Activated T-helper 1 cell treated with Interleukin-2 at 50 U/mL for 16 hours (primary cell): ENCODE measurements around the gene KDM5B.

Experiments
- DNase-seq: peaks from one replicate; pipeline ENCODE4 v3.0.0-alpha.2; 2020; ENCODE audit warnings: low read depth

KDM5B gene

DNA sequence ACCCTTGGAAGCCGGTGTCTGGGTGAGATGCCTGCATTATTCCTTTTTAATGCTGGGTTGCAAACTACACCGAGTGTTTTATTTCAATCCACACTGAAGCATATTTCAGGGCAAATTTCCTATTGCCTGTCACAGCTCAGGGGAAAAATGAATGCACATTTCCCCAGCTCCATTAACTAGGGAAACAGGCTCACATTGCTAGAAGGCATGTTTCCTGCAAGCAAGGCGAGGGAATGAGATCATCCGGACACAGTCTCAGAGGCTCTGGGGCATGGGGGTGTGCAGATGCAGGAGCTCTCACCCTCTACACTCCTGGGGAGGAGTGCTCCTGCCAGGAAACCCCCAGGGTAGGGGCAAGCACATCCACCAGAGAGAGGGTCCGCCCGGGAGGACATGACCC lies 122.6 kb downstream of the KDM5B start:
- DNase-seq = no peak

DNA sequence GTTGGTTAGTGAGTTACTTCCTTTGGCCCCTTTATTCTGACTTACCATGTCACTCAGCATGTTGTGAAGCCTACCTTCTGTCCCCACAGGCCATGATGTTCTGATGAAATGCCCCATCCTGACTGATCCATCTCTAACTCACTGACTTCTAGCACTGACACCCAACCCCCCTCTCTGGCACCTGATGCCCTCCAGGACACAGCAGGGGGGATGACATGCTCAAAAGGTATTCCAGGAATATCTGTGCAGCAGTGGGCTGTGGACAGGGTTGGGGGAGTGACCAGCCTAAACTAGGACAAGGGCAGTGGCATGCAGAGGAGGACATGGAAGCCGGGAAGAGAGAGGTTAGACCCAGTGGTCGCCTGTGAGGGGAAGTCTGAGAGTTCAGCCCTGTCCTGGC lies 123.5 kb downstream of the KDM5B start:
- no peak for DNase-seq

DNA sequence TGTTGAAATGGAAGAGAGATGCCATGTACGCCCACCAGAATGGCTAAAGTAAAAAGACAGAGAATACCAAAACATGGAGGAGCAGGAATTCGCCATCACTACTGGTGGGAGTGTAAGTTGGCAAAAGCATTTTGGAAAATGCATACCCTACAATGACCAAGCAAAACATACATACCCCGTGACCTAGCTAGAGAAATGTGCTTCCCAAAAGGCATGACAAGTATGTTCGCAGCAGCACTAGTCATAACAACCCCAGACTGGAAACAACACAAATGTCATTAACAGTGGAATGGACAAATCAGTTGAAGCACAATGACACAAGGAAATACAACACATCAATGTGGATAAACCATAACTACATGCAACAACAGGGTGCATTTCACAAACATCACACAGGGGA lies 125.2 kb downstream of the KDM5B start:
- no peak for DNase-seq

DNA sequence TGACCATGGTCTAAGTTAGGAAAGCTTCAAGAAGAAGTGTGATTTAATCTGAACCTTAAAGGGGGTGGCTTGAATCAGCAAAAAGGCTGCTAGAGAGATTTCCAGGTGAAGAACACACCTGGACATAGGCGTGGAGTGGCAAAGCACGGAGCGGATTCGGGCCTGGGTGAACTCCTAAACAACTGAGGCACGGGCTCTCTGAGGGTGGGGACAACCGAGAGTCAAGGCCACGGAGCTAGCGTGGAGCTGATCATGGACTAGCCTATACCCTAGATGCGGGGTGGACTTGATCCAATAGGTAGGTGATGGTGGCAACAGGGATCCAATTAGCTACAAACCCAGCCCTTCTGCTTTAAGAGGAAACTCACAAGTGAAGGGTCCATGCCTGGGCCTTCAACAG lies 125.7 kb downstream of the KDM5B start:
- DNase-seq = no peak

DNA sequence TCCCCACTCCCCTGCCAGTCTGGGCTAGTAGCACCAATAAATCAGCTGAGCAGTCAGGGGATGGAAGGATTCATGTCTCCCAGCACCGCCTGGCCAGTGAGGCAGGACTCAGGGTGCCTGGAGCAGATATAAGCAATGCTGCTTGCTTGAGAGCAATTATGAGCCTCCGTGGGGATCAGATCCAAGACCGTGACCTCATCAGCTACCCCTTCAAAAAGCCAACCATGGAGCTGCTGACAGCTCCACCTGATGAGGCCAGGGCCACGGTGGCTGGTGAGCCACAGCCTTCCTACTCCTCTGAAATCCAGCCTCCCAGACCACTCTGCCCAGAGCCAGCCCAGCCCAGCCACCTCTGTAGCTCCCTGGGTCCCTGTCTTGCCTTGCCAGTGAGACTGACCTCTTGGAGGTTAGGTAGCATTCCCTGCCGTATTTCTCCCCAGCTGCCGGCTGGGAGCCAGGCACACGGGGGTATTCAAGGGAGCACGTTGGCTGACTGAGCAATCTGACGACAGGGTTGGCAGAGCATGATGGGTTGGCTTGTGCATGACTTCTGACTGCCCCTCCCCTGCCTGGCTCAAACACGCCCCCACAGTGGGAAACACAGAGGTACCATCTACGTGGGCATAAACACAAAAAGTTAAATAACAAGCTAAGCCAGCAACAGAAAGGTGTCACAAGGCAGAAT lies 126.3 kb downstream of the KDM5B start:
- DNase-seq = no peak

DNA sequence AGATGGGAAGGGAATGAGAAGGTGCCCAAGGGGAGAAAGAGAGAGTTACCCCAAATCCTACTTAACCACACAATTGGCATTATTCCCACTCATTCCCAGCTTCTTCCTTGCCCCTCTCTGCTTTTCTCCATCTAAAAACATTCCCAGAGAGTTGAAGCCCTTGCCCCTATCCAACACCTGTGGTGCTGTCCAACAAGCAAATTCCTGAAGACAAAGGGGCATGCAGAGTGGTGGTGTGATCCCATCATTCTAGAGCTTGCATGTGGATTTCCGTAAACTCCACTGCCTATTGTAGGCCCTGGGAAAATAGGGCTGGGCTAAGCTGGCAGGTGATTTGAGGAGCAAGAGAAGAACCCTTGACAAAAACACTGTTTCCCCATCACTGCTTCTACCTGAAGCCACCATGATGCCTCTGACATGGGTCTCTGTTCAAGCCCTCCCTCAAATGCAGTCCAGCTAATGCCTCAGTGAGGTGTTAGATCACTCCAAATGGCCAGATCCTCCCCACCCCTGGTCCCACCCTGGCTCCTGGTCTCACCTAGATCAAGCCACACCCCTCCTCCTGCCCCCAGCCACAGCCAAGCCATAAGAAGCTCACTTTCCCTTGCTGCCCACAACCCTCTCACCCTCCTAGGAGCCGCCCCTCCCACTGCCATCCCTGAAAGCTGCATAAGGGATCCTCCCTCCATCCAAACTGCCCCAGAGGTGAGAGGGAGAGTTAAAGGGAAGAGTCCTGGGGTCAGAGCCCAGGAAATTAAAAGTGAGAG lies 127.5 kb downstream of the KDM5B start:
- no peak for DNase-seq

DNA sequence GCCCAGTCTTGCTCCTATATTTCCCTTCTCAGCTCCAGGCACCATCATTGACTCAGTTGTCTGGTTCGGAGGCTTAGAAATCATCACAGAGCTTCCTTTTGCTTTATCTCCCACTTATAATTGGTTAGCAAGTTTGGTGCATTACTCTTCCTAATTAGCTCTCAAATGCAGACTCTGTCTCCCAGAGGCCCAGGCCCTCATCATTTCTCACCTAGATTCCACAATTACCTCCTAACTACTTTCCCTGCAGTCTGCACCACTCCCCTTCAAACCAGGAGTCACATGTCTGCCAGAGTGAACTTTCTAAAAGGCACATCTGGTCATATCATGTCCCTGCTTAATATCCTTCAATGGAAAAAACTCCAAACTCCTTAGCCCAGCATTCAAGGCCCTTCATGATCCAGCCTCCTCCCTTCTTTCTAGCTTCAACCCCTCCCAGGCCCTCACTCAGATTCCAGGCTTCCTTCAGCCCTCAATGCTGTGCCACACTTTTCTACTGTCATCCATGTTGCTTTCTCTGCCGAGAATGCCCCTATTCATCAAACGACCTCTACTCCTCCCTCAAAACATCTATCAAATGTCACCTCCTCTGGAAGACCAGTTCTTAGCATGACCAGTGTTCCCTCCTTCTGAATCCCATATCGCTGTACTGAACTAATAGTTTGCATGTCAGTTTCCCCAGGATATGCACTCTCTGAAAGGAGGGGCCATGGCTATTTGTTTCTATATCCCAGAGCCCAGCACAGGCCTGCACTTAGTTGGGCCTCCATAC lies 128.6 kb downstream of the KDM5B start:
- no peak for DNase-seq

DNA sequence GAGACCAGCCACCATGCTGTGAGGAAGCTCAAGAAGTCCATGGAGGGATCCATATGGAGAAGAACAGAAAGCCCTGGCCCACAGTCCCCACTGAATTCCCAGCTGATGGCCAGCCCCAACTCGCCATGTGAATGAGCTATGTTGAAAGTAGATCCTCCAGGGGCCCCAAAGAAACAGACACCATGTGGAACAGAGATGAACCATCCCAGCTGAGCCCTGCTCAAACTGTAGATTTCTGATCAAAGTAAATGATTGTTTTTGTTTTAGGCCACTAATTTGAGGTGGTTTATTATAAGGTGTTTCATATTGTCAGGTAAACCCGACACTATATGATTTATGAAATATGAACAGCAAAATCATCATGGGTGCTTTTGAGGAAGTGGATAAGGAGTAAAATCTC lies 130.8 kb downstream of the KDM5B start:
- DNase-seq = no peak
